Breast epithelium (tissue), 4 donors: ENCODE measurements around the gene PRRX1. TPM values are rescaled to one million over a fixed set of nuclear protein-coding genes. Genes with fewer than 3 reads are reported as not detected.

Experiments
- DNase-seq, 2 donors: peaks; one replicate each; pipeline ENCODE4 v3.0.0-alpha.2; 2019; ENCODE audit warnings: low spot score in 2 of 2
- H3K27ac ChIP-seq, 2 donors: fragments of 200-600 bp; sonication (generic) in 1 of 2; one replicate each; pipeline ENCODE4 v1.5.1; 2016 to 2019; ENCODE audit warnings: mild to moderate bottlenecking in 1 of 2
- H3K27me3 ChIP-seq, 2 donors: fragments of 200-600 bp; sonication (generic) in 1 of 2; one replicate each; pipeline versions ENCODE4 v1.5.1 to v1.6.0; 2017 to 2019; ENCODE audit warnings: control low read depth in 1 of 2, mild to moderate bottlenecking in 1 of 2
- H3K36me3 ChIP-seq: fragments of 200-600 bp; one replicate; pipeline ENCODE4 v1.5.1; 2019
- H3K4me1 ChIP-seq, 2 donors: fragments of 200-600 bp; sonication (generic); one replicate each; pipeline ENCODE4 v1.5.1; 2016 to 2019; ENCODE audit warnings: control low read depth in 1 of 2
- H3K4me3 ChIP-seq, 3 donors: fragments of 200-600 bp; sonication (generic); 1 replicate in 2 of 3; 2 replicates in 1 of 3; pipeline ENCODE4 v1.5.1; 2016 to 2019; ENCODE audit warnings: mild to moderate bottlenecking in 3 of 3, moderate library complexity in 2 of 3
- H3K9me3 ChIP-seq, 2 donors: fragments of 200-600 bp; sonication (generic) in 1 of 2; one replicate each; pipeline ENCODE4 v1.5.1; 2016 to 2019; ENCODE audit warnings: control low read depth in 1 of 2
- POLR2A ChIP-seq: fragments of 450-650 bp; IDR thresholded peaks from one replicate; pipeline ENCODE4 v1.6.1; 2016; ENCODE audit warnings: antibody characterized with exemption, mild to moderate bottlenecking, moderate library complexity
- POLR2AphosphoS5 ChIP-seq, 3 donors: sonication (generic); formaldehyde crosslinking; IDR thresholded peaks; one replicate each; pipeline ENCODE4 v1.6.1; 2017; ENCODE audit warnings: antibody characterized with exemption in 3 of 3
- intact Hi-C: fragments of 100-400 bp; cut with DNase I; formaldehyde crosslinking; loops from one replicate; pipeline ENCODE4 v1.15.1; 2023; ENCODE audit warnings: low total_unique reads
- total RNA-seq, 3 donors: library from RNA; depleted of rRNA; stranded (reverse); fragments of >200 nt; gene quantifications; one replicate each; pipeline ENCODE4 v1.1.0, GENCODE V29; 2016
- TF ChIP-seq, protein P1 (sequence below), 3 donors: fragments of 450-650 bp; IDR thresholded peaks; one replicate each; pipeline ENCODE4 v1.5.1; 2016 to 2017; ENCODE audit warnings: antibody characterized with exemption in 3 of 3, mild to moderate bottlenecking in 3 of 3, moderate library complexity in 3 of 3

PRRX1 gene
- total RNA-seq, 3 donors from 2014 or later: 48.9 to 75.7 (median 73.1) TPM

DNA sequence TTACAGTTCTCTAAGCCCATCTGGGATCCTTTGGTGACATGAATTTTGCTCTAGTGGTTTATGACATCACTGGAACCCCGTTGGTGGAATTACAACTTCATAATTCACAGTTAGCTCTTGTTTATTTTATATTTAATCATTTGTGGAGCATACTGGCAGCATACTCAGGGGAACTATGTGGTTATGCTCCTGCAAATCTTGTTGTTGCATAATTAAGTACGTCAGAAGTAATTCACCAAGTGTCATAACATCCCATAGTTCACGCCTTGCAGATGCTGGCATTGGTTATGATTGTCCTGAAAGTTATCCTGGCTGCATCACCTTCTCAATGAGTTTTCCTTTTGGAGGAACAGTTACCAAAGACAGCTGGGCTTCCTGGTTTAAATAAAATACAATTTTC lies 16.5 kb downstream of the PRRX1 start:
- intact Hi-C loops: no loop called here
- TF ChIP-seq POLR2AphosphoS5 (IDR thresholded peaks at IDR 0.05): no peak
- TF ChIP-seq POLR2A: no peak
- TF ChIP-seq, protein P1, sequence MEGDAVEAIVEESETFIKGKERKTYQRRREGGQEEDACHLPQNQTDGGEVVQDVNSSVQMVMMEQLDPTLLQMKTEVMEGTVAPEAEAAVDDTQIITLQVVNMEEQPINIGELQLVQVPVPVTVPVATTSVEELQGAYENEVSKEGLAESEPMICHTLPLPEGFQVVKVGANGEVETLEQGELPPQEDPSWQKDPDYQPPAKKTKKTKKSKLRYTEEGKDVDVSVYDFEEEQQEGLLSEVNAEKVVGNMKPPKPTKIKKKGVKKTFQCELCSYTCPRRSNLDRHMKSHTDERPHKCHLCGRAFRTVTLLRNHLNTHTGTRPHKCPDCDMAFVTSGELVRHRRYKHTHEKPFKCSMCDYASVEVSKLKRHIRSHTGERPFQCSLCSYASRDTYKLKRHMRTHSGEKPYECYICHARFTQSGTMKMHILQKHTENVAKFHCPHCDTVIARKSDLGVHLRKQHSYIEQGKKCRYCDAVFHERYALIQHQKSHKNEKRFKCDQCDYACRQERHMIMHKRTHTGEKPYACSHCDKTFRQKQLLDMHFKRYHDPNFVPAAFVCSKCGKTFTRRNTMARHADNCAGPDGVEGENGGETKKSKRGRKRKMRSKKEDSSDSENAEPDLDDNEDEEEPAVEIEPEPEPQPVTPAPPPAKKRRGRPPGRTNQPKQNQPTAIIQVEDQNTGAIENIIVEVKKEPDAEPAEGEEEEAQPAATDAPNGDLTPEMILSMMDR (IDR thresholded peaks at IDR 0.05): no peak
- Histone ChIP-seq H3K4me1 (no peaks in the 10 kb centered on the region), H3K27ac (no peak overlapping the region), H3K4me3 (no peak overlapping the region), H3K27me3 (no peaks in the 10 kb centered on the region), H3K36me3 (no peaks in the 10 kb centered on the region), H3K9me3 (no peaks in the 10 kb centered on the region)
- no peak for DNase-seq

DNA sequence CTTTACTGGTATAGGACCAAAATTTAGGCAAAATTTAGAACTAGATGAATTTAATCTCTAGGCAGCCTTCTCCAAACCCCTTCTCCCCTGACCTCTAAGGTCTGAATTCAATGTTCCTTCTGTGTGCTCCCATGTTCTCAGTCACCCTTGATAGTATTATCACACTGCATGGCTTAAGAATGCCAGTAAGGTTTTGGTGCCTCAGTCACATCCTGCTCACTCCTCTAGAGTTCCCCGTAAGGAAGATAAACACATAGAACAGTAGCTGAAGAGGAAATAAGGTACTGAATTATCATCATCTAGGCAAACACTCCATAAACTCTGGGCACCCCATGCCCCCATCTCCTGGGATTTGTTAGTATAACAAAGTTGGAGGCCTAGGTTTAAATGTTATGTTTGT lies 18.2 kb downstream of the PRRX1 start:
- TF ChIP-seq, protein P1 (IDR thresholded peaks at IDR 0.05): no peak
- TF ChIP-seq POLR2AphosphoS5 (IDR thresholded peaks at IDR 0.05) (no peak), POLR2A (no peak)
- Histone ChIP-seq H3K36me3 (no peaks in the 10 kb centered on the region), H3K4me3 (no peak overlapping the region), H3K4me1 (no peaks in the 10 kb centered on the region), H3K27ac (no peak overlapping the region), H3K27me3 (no peaks in the 10 kb centered on the region), H3K9me3 (no peaks in the 10 kb centered on the region)
- DNase-seq: no peak
- intact Hi-C loops: no loop called here

DNA sequence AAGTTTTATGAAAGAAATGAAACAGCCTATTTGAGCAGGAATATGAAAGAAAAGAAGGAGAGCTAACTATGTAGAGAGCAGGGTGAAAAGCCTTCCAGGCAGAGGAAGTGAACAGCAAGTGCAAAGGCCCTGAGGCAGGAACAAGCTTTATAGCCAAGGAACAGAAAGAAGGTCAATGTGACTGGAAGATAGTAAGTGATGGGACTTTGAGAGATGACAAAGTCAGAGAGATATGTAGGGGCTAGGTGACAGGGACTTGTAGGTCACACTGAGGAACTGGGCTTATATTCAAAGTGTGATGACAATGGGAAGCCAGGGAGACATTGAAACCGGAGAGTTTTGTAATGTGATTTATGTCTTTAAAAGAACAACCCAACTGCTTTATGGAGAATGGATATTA lies 18.9 kb downstream of the PRRX1 start:
- no peak overlapping the region for H3K27ac ChIP-seq

GRCh38 chr1:170685166-170685565 lies 21.2 kb downstream of the PRRX1 start:
- DNase-seq: no peak
- Histone ChIP-seq H3K27me3 (no peaks in the 10 kb centered on the region), H3K27ac (peak overlapping the region in 1 of 2 donors; percentile 34), H3K9me3 (no peaks in the 10 kb centered on the region), H3K36me3 (no peaks in the 10 kb centered on the region), H3K4me3 (no peak overlapping the region), H3K4me1 (no peaks in the 10 kb centered on the region)
- TF ChIP-seq, protein P1 (IDR thresholded peaks at IDR 0.05): no peak
- TF ChIP-seq POLR2AphosphoS5 (IDR thresholded peaks at IDR 0.05) (no peak), POLR2A (no peak)
- intact Hi-C loops: no loop called here

More for the DNA sequence above, 18.9 kb downstream of the PRRX1 start:
- intact Hi-C loops: no loop called here
- Histone ChIP-seq H3K4me3 (no peak overlapping the region), H3K9me3 (no peaks in the 10 kb centered on the region), H3K27me3 (no peaks in the 10 kb centered on the region), H3K4me1 (no peaks in the 10 kb centered on the region), H3K36me3 (no peaks in the 10 kb centered on the region)
- TF ChIP-seq, protein P1 (IDR thresholded peaks at IDR 0.05): no peak
- TF ChIP-seq POLR2A (no peak), POLR2AphosphoS5 (IDR thresholded peaks at IDR 0.05) (no peak)
- no peak for DNase-seq

DNA sequence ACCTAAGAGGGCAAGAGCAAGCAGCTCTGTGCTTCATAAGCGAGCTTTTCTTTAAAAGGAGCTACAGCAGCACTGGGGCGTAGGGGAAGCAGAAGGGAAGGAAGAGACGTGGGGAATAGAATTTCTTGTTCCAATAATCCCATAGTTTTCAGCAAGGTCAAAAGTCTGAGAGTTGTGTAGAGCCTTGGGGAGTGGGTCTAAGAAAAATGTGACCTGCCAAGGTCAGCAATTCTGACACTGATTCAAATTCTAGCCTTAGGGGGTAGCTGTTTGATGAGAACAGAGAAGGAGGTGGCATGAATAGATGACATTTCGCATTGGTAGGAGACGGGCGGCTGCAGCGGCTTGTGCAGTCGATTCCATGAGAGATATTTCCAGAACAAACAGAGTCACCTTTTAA lies 22.4 kb downstream of the PRRX1 start:
- TF ChIP-seq POLR2AphosphoS5 (IDR thresholded peaks at IDR 0.05) (no peak), POLR2A (no peak)
- TF ChIP-seq, protein P1 (IDR thresholded peaks at IDR 0.05): no peak
- Histone ChIP-seq H3K4me1 (no peaks in the 10 kb centered on the region), H3K4me3 (no peak overlapping the region), H3K9me3 (no peaks in the 10 kb centered on the region), H3K36me3 (no peaks in the 10 kb centered on the region), H3K27ac (peak overlapping the region in 1 of 2 donors; percentile 22), H3K27me3 (no peaks in the 10 kb centered on the region)
- intact Hi-C loops: no loop called here
- no peak for DNase-seq
